ENCODE data around the gene LHFPL3.
"Not testable (repeated sequence)": the region's sequence is repeated elsewhere in the genome, so short reads cannot be mapped to it uniquely, and the experiment has no call there.

LHFPL3 gene

DNA sequence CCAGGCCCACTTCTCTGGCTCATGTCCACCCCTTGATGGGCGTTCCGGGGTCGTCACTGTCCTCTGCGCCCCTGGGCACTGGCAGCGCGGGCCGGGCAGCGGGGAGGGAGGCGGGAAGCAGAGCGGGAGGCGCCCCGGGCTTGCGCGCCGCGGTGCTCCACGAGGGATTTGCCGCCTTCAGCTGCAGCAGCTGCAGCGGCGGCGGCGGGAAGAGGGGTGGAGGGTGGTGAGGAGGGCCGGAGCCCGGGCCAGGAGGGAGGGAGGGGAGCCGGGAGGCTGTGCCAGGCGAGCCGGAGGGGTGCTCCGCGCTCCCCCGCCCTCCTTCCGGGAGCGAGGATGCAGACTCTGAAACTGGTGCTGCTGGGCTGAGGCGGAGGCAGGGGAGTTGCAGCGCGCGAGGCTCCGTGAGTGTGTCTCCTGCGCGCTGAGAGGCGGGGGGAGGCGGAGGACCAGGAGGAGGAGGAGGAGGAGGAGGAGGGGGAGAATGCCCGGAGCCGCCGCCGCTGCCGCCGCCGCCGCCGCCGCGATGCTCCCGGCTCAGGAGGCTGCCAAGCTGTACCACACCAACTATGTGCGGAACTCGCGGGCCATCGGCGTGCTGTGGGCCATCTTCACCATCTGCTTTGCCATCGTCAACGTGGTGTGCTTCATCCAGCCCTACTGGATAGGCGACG is at the start of gene LHFPL3:
Gene LHFPL3 (plus strand): TSS at position 308 of the 674 bp plus-strand sequence.
- DNase-seq (ENCODE audit: low read depth): no peak

DNA sequence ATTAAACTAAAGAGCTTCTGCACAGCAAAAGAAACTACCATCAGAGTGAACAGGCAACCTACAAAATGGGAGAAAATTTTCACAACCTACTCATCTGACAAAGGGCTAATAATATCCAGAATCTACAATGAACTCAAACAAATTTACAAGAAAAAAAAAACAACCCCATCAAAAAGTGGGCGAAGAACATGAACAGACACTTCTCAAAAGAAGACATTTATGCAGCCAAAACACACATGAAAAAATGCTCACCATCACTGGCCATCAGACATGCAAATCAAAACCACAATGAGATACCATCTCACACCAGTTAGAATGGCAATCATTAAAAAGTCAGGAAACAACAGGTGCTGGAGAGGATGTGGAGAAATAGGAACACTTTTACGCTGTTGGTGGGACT is 46.7 kb upstream of the LHFPL3 start:
- DNase-seq (ENCODE audit: low read depth): not testable (repeated sequence)

DNA sequence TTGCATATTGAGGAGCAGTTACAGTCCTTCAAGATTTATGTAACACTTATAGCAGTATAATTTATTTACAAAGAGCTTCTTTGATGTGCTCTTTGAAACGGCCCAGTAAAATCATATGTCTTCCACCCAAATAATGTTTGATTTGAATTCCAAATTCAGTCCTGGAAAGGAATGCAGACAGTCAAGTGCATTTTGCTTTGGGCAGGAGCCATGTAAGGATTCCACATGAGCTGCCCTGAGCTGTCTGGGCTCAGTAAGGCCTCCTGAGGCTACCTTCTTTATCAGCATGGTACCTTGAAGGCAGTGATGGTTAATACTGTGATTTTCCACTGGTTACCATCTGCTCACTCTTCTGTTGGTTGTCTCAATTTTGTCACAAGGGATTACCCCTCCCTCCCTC is 41.6 kb upstream of the LHFPL3 start:
- DNase-seq (ENCODE audit: low read depth): no peak

DNA sequence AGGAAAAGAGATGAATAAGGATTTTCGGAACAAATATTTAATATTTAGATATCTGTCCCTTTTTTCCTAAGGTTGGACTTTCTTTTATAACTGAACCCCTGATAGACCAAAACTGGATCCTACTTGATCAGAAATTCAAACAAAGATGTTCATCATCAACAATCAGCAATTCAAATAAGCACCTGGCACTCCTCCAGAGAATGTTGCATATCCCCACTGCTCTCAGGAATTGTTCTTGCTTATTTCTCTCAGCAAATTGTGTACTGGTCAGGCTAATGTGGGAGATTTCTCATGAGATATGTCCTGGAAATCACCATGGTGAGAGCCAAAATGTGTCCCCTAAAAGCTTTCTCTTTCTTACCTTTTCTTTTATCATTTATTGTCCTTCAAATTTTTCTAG is 40.3 kb upstream of the LHFPL3 start:
- no peak for DNase-seq (ENCODE audit: low read depth)

DNA sequence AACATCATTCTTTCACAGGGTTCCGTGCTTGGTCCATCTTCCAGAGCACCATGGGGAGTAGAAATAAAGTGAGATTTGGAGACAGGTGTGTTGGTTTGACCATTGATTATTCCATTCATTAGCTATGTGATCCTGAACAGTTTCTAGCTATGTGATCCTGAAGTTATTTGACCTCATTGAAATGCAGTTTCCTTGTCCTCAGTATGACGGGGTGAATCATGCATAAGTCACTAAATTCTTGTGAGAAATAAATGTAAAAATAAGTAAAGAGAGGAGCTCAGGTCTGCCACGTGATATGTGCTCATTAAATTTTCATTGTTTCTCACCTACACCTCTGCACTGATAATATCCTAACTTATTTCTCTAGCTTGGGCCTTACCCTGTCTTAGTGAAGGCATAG is 34.1 kb upstream of the LHFPL3 start:
- no peak for DNase-seq (ENCODE audit: low read depth)

DNA sequence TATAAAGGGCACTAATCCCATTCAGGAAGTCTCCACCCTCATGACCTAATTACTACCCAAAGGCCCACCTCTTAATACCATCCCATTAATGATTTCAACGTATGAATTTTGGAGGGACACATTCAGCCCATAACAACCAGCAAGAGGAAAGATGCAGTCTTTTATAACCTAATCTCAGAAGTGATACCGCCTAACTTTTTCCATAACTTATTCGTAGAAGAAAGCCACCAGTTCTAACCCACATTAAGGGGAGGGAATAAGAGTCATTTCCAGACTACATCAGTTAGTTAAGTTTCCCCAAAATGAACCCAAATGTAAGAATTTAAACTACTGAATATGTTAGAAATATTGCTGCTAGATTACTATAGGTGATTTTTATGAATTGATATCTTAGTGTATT is 32.1 kb upstream of the LHFPL3 start:
- no peak for DNase-seq (ENCODE audit: low read depth)

DNA sequence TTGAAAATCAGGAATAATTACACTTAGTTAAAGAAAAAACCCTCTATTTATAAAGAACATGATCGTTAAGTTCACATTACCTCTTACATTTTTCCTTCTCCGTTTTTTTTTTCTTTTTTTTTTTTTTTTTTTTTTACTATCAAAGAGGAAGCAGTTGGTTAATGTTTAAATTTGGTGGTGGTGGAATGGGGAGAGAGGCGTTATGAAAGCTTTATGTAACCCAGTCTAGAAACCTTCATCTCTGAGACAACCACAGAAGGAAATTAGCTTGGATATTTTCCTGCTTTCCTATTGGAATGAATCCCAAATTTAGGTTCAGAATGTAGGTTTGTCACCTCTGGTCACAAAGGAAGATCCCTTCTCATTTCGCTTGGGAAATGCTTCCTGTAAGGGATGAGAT is 31.5 kb upstream of the LHFPL3 start:
- no peak for DNase-seq (ENCODE audit: low read depth)

DNA sequence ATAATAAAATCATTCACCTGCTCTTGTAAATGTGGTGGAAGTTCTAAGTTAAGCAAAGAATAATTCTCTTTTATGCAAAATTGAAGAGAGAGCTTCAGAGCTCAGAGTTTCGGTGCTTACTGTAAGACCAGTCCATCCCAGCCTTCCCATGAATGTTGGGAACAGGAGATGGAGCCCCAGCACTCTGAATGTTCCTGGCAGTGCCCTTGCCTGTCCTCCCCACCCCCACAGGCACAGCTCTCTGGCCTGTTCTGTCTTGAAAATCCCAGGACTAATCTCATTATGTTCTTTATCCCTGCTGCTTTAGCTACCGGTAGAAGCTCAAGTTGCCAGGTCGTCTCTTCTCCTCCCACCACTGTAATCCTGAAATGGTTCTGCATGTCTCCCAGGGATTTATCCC is 29.1 kb upstream of the LHFPL3 start:
- DNase-seq (ENCODE audit: low read depth): no peak

DNA sequence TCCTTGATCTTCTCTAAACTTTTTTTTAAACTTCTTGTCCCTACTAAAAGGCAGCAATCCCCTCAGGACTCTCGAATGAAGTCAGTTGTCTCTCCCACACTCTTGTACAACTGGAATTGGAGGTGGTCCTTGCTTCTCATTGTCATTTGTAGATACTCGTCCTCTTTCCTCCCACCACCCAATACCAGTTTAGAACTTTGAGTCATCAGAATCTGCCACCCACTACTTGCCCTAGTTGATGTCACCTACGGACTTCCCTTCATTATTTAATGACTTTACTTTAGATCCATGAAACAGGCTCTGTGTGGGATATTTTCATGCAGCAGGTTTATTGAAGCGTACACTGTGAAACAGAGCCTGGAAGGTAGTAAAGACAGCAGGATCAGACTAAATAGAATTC is 28.6 kb upstream of the LHFPL3 start:
- no peak for DNase-seq (ENCODE audit: low read depth)

DNA sequence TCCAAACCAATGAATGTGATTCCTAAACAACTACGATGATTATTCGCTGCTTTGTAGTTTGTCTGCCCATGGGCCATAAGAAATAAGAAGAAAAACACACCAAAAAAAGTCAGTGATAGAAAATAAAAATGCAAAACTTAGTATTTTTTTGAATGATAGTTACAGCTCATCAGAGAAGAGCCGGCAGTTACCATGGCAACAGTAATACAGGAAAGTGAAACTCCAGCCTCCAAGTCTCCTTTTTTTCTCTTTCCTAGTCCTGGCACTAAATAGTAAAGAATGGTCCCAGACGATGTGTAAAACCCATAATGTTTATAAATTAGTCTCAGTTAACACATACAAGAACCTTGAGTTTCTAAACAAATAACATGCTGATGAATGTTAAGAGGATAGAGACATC is 21.6 kb upstream of the LHFPL3 start:
- no peak for DNase-seq (ENCODE audit: low read depth)

DNA sequence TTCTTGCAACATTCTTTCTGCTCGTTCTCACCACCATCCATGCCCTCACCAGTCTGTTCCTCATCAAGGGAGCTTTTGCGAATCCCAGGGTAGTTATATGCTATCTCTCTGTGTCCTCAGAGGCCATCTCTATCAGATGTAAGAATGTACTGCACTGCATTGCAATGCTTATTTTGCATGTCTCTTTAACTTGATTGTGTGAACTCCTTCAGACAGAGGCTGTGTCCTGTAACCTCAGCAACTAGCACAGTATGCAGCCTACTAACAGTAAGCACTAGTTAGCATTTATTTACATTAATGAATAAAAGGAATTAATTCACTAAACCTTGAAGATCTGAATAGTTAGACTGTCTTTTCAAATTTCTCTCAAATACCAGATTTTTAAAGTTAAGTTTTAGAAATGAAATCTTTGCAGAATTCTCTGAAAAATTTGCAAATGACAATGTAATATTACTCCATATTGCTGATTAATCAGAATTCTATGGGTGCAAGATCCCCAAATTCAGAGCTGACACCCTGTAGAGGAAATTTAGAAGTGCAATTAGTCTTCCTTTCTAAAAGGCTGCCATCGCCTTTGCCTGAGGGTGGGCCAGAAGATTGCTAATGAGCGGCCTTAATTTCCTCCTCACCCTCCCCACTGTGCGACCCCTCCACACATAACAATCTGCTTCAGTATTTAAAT is 10.3 kb upstream of the LHFPL3 start:
- DNase-seq (ENCODE audit: low read depth): no peak

DNA sequence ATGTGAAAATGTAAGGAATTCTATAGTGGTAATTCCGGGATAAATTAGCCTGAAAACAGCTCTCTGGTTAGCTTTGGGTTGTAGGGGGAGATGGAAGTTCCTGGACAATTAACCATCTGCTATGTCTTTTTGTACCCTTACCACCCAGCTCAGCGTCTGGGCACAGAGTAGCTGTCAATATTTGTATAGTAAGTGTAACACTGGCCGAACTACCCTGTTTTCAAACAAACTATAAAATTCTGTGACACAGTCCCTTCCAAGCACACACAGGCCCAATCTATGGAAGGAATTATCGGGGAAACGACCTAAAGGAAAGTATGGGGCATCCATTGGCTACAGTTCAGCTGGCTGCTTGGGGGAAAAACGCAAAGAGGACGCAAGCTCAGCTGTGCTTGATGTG is 869 bp upstream of the LHFPL3 start:
- DNase-seq (ENCODE audit: low read depth): no peak

DNA sequence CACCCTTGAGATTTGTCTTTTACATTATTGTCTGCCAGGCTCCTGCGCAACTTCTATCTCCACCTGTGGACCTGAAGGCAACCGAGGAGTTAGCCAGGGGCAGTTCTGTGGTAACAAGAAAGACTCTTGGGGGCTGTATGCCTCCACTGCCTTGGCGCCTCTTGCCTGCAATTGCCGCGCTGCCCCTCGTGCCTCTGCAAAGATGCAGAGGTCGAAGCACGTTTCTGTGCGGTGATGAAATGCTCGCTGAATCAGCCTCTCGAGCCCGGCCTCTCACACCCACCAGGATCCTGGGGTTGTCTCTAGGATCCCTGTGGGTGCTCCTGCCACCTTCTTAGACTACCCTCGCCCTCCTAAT is 486 bp upstream of the LHFPL3 start:
- no peak for DNase-seq (ENCODE audit: low read depth)

DNA sequence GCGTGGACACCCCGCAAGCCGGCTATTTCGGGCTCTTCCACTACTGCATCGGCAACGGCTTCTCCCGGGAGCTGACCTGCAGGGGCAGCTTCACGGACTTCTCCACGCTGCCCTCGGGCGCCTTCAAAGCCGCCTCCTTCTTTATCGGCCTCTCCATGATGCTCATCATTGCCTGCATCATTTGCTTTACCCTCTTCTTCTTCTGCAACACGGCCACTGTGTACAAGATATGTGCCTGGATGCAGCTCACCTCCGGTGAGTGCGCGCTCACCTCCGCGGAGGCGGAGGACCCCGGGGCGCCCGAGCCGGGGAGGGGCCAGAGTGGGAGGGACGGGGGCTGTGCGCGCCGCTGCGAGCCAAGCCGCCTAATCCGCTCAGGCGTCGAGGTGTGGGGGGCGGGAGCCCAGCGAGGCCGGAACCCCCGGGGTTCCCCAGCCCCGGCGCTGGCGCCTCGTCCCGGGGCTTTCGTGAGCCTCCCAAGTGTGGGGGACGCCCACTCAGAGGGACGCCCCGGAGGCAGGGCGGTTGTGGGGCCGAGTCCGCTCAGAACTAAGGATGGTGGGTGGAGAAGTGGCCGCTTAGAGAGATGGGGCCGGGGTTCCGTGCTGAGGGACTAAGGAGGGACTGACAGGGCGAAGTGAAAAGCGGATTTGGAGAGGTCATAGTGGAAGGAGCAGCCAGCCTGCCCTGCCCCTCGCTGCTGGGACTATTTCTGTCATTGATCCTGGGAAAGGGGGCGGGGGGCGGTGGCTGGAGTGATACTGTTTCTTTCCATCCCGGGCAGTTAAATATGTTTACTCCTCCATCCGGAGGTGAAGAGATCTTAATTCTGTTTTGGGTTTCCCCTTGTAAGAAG is 795 bp downstream of the LHFPL3 start:
- DNase-seq (ENCODE audit: low read depth): no peak

DNA sequence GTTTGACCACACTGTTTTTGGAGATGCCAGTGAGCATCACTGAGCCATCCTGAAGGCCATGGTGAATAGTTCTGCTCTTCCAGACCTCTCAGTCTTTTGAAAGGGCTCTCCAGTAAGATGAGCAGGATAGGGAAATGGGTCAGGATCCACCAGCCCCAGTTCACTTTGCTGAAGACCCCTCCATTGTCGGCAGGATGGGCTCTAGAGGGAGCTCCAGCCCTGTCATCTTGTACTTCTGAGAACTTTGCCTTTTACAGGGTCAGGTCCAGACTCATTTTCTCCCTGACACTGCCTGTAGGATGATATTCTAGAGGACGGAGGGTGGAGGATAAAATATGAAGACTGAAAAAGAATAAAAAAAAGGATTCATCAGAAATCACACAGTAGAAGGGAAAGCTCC is 13.1 kb downstream of the LHFPL3 start:
- DNase-seq (ENCODE audit: low read depth): no peak

DNA sequence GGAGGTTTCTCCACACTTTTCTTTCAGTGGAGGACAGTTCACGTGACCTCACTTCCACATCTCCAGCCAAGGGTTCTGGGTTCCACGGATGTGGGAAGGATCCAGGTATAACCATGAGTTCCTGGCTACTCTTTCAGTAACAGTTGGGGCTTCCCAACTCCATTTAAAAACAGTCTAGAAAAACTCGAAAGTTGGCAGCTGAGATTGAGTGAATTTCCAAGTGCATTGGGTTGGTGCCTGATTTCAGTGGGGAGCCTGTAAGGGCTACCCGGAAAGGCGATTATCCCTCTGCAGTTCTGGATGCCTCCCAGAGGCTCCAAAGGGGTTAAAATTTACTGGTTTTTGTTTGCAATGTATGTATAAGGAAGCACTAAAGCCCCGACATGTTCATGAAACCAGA is 24.3 kb downstream of the LHFPL3 start:
- no peak for DNase-seq (ENCODE audit: low read depth)

DNA sequence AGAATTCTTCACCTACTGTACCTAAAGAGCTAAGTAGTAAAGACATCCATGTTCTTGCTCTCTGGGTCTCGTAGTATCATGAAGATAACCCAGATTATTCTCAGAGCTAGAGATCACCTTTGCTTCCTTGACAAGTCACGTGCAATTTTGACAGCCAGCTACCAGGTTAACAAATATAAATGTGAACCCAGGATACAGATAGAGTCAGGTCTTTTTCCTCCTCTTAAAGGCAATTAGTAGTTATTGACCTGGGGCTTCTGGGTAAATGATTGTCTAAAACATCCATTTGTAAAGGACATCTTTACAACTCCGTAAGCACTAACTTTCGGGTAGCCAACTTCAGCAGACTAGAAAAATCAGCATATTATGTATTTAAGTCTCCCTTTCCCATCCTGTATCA is 28.8 kb downstream of the LHFPL3 start:
- DNase-seq (ENCODE audit: low read depth): no peak

DNA sequence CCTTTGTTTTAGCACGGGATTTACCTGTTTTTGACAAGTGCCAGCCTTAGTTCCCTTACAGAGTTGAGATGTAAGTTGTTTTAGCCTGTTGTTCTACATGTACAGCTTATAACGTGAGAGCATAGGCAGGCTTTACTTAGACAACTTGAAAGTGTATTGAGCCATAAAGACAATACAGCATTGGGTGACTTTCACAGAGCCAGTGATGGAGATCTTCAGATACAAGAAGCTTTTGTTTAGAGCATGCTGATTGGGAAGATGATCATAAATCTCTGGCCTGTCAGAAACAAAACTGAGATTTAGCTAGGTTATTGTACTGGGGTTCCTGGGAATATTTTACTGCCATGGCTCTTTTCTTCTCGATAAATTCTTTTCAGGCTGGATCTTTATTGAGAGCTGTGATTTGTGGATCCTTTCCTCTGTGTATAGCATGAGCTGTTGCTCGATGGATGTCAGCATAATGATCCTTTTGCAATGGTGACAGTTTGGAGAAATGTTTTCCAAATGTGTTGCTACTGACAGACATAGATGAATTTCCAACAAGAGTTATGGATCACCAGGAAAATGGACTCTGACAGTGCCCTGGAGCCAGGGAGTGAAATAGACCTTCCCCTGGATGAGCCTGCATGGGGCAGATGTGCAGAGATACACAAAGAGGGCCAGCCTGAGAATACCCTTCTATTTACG is 30.2 kb downstream of the LHFPL3 start:
- no peak for DNase-seq (ENCODE audit: low read depth)

DNA sequence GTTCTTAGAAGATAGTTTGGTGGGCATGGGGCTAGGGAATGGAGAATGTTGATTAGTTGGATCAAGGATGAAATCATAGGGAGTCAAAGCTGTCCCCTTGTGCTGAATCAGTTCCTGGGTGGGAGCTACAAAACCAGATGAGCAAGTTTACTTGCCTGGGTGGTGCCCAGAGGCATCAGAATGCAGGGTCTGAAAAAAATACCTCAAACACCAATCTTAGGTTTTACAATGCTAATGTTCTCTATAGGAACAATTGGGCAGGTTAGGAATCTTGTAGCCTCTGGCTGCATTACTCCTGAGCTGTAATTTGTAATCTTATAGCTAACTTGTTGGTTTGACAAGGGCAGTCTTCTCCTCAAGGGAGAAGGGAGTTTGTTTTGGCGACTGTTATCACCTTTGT is 34.4 kb downstream of the LHFPL3 start:
- DNase-seq (ENCODE audit: low read depth): no peak

DNA sequence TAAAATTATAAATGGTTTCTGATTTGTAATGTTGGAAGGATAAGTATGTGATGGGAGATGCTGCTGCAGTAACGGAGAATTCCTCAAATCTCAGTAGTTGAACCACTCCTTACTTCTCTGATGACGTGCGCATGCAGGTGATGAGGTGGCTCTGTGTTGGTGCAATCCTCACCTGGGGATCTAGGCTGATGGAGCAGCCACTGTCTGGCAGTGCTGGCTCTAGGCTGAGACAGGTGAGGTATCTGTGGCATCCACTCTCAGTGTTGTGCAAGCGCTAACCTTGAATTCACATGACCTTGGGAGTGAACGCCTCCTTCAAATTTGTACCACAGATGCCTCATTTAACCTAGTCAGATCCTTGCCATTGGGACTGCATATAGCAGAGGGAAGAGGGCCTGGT is 35.0 kb downstream of the LHFPL3 start:
- DNase-seq (ENCODE audit: low read depth): no peak

DNA sequence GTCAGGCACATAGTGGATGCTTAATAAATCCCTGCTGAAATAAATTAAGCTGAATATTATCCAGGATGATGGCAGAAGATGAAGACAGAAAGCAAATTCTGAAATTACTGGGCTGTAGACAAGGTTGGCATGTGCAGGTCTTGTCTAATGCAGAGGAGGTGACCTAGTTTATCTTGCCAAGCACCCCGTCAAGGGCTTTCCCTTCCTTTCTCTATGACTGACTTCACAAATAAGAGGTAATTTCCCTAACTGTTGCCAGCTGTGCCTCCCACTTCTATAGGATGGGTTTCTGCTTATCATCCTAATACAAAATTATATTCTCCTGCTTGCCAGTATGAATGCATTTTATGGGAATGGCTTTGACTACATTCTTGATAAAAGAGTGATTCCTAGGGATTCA is 38.0 kb downstream of the LHFPL3 start:
- DNase-seq (ENCODE audit: low read depth): no peak

DNA sequence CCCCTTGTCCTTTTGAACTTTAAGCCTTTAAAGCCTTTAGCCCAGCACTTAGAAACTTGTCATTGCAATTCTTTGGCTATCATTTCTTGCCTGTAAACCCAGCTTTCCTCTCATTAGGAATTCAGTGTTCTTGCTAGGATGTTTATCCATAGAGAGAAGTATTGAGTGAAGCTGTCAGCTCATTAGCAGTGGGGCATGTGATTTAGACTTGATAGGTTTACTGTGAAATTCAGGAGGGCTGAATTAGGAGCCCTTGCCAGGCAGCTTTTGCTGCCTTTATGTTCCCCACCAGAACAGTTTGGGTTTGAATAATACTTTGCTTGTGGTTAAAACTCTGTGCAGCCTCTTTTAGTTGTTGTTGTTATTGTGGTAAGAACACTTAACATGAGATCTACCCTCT is 39.5 kb downstream of the LHFPL3 start:
- DNase-seq (ENCODE audit: low read depth): no peak

Measured in stimulated activated CD8-positive, alpha-beta memory T cell treated with anti-CD3 and anti-CD28 coated beads, Interleukin-12 subunit alpha, Interleukin-12 subunit beta, amount 100 ng/mL, for 1 hour (primary cell).